Measurements from ENCODE around the gene DOLK.
A peak's percentile ranks its signal among the peaks of the same experiment; 100 is the strongest.

DOLK gene

DNA sequence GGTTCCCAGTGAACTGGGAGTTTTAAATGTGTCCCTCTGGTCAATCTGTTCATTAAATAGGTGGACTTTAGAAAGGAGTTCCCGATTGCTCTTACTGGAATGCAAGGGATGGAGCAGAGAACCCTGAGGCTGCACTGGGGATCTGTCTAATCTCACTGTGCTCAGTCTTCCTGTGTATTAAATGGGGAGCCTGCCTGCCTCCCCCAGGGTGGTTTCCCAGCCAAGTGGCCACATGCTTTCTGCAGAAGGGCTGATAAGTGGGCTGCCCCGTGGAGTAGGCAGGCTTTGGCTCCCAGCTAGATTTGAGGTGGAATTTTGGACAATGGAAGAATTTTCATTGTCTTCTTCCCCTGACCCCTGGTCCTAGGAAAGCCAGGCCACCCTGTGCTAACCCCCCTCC is 40.7 kb downstream of the DOLK start:
- no peak for DNase-seq (ENCODE audit: low spot score)

DNA sequence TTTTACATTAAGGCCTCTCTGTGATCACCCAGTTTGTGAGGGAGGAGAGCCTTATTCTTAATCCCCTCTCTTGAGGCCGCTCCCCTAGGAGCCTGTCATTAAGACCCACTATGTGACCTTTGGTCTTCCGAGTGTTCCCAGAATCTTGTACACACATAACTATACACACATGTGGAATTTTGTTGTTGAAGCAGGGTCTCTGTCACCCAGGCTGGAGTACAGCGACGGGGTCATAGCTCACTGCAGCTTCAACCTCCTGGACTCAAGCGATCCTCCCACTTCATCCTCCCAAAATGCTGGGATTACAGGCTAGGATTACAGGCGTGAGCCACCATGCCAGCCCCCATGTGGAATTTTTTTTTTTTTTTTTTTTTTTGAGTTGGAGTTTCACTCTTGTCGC is 41.4 kb downstream of the DOLK start:
- DNase-seq (ENCODE audit: low spot score): no peak

DNA sequence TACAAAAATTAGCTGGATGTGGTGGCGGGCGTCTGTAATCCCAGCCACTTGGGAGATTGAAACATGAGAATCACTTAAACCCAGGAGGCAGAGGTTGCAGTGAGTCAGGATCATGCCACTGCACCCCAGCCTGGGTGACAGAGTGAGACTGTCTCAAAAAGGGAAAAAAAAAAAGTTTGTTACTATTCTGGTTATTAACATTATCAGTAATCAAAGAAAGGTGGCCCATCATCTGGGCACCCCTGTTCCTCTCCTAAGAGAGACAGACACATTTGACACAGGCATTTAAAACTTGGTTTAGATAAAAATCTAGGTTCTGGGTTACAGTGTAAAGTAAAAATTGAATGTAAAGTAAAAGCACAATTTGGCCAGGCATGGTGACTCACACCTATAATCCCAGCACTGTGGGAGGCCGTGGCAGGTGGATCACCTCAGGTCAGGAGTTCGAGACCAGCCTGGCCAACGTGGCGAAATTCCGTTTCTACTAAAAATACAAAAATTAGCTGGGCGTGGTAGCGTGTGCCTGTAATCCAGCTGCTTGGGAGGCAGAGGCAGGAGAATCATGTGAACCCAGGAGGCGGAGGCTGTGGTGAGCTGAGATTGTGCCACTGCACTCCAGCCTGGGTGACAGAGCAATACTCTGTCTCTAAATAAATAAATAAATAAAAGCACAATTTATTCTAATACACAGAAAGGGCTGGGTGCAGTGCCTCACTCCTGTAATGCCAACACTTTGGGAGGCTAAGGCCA is 43.4 kb downstream of the DOLK start:
- no peak for DNase-seq (ENCODE audit: low spot score)

DNA sequence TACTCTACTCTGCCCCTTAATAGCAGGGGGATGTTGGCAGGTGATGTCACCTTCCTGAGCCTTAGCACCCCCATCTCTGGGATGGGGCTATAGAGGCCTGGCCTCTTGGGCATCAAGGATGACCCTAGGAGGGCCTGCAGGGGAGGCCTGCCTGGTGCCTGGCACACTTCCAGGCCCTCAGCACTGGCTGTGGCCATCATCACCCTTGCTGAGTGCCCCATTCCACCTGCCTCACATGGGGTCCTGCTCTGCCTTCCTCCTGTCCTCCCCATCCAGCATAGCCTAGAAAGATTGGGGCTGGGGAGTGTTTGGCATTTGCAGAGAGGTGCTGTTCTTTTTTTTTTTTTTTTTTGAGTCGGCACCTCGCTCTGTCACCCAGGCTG is 44.3 kb downstream of the DOLK start:
- DNase-seq (ENCODE audit: low spot score): no peak

DNA sequence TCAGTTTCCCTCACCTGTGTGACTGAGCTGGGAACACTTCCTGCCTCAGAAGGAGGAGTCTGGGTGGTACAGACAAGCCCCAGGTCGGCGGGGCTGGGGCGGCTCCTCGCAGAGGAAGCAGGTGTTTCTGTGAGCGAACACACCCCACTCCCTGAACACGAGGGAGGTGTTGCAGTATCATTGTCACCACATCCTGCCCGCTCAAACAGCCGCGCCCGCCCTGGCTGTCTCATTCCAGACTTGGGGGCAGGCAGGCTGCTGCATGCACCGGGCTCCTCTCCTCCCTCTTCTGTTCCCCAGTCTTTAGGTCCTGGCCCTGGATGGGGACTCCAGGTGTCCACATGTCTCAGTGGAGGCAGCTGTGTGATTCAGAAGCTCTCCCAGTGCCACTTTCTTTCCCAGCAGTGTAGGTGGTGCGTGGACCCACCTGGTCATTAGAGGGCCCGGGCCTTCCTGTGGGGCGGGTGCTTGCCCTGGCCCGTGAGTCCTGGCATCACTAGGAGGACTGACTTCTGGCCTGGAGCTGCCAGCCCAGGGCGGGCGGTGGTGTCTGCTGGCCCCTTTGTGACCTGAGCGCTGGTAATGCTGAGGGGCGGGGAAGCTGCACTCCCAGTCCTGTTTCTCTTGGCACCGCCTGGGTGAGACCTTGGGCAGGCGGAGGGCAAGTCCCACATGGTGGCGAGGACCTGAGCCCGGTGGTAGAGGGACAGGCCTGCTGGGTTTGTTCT is 44.9 kb downstream of the DOLK start:
- no peak for DNase-seq (ENCODE audit: low spot score)

DNA sequence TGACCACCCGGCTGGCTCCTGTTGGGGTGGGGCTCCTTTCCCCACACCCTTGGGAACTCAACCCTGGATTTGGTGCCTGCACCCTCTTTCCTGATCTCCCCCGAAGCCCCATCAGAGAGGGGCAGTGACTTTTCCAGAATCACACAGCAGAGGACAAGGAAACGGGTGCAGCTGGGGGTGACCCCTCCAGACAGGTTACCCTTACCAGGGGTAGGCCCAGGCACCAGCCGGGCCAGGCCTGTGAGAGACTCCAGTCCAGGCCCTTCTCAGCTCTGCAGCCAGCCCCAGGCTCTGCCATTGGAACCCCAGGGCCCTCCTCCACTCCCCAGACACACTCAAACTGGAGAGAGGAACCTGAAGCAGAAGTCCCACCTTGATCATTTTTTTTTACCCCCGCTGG is 45.6 kb downstream of the DOLK start:
- DNase-seq (ENCODE audit: low spot score): no peak

DNA sequence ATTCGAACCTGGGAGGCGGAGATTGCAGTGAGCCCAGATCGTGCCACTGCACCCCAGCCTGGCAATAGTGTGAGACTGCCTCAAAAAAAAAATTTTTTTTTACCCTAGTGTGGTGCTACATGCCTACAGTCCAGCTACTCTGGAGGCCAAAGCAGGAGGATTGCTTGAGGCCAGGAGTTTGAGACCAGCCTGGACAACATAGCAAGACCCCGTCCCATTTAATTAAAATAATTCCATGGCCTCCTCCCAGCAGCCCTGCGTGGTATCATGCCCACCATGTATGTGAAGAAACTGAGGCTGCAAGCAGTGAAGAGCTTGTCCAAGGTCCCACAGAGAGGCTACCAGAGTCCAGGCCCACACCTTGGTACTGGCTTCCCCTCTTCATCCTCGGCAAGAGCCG is 46.0 kb downstream of the DOLK start:
- DNase-seq (ENCODE audit: low spot score): no peak

DNA sequence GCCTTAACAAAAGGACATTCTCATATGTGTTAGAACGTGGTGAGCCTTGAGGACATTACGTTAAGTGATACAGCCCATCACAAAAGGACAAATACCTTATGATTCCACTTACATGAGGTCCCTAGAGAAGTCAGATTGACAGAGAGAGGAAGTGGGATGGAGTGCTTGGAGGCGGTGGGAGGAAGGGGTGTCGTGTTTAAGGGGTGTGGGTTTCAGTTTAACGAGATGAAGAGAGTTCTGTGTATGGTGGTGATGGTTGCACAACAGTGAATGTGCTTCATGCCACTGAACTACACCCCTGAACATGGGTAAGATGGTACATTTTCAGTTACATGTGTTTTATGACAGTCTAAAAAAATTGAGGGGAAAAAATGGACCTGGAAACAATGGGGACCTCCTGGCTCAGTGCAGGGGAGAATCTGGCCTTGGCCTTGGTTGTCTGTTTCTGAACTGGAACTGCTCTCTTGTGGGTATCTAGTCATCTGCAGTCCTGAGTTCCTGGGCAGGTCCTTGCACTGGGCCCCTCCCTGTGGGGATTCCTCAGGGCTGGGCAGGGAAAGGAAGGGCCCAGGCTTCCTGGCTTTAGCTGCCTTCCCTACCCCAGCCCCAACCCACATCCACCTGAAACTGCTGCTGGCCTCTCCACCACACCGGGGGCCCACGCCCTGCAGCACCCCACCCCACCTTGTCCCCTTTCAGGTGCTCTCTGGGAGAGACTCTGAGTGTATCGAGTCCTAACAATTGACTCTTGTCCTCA is 47.7 kb downstream of the DOLK start:
- no peak for DNase-seq (ENCODE audit: low spot score)

DNA sequence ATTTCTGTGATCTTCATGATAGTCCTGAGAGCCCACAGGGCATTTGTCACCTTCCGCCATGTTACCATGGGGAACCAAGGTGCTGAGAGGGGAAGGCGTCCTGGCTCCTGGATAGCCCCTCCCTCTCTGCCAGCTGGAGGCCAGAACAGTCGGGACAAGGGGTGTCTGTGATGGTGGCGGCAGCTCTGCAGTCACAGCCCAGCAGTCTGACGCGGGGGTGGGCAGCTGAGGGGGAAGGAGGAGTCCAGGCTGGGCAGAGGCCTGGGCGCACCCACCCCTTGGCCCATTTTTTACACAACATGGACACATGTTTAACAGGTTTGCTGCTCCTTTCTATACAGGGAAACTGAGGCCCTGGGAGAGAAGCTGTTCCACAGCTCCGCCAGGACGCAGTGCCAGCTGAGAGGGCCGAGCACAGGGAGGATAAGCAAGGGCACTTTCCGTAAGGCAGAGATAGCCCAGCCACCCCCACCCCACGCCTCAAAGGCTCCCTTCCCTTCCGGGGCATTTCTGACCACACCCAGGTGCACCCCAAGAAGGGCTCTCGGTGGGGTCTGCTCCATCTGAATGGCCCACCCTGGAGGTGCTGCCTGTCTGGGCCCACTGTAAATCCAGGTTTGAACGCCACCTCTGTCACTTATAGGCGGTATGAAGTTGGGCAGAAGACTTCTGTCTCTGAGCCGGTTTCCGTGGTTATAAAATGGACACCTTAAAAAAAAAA is 48.4 kb downstream of the DOLK start:
- peak; percentile 66 for DNase-seq (ENCODE audit: low spot score)

DNA sequence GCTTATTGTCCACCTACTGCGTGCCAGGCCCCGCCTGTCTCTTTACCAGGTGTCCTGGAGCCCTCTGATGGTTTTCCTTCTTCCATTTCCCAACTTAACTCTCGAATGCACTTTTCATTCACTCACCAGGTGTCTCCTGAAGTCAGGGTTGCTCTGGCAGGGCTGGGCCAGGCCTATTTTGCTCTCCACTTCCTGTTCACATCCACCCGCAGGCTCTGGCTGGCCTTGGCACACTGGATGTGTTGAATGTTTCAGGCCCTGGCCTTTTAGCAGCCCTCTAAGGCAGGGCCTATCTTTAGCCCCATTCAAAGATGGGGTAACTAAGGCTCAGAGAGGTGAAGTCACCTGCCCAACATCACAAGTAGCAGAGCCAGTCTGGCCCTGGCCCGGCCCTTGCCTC is 49.0 kb downstream of the DOLK start:
- DNase-seq (ENCODE audit: low spot score): no peak

DNA sequence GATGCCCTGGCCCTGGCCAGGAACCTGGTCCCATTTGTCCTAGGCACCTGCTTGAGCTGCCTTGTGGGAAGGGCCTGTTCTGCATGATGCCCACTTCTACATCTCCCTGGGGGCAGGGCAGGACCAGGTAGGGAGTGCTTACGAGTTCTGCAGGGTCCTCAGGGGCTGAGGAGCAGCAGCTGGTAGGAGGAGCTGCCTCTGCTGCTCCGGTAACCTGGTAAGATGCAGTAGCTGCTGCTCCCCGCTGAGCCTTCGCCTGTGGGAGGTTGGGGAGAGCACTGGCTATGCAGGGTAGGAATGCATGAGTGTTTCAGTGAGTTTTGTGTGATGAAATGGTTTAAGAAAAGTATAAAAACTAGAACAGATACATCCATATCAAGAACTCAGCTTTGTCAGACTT is 51.8 kb downstream of the DOLK start:
- DNase-seq (ENCODE audit: low spot score): no peak
